ENCODE results near the gene COL26A1.
"Not testable (repeated sequence)": the region's sequence is repeated elsewhere in the genome, so short reads cannot be mapped to it uniquely, and the experiment has no call there.

Gene COL26A1

GRCh38 chr7:101433688-101434087, 71.0 kb downstream of the COL26A1 start:
- no peak overlapping the region for H3K4me3 ChIP-seq (ENCODE audit: low read length)
- DNase-seq (ENCODE audit: low read depth, low spot score), result no peak

- DNase-seq (ENCODE audit: low read depth, low spot score); H3K4me3 ChIP-seq (ENCODE audit: low read length): not testable (repeated sequence)
Measured at GRCh38 chr7:101434155-101434554, 71.5 kb downstream of the COL26A1 start.

GRCh38 chr7:101435461-101436220, 73.0 kb downstream of the COL26A1 start:
- H3K4me3 ChIP-seq (ENCODE audit: low read length), result no peak overlapping the region
- DNase-seq (ENCODE audit: low read depth, low spot score), result no peak

GRCh38 chr7:101436221-101436735, 73.6 kb downstream of the COL26A1 start:
- no peak for DNase-seq (ENCODE audit: low read depth, low spot score)

GRCh38 chr7:101436857-101437576, 74.3 kb downstream of the COL26A1 start:
- no peak for DNase-seq (ENCODE audit: low read depth, low spot score)
- H3K4me3 ChIP-seq (ENCODE audit: low read length), result no peak overlapping the region

More at GRCh38 chr7:101436221-101436735, 73.6 kb downstream of the COL26A1 start:
- no peak overlapping the region for H3K4me3 ChIP-seq (ENCODE audit: low read length)

GRCh38 chr7:101441890-101442289, 79.2 kb downstream of the COL26A1 start:
- no peak overlapping the region for H3K4me3 ChIP-seq (ENCODE audit: low read length)

GRCh38 chr7:101442426-101443070, 79.9 kb downstream of the COL26A1 start:
- H3K4me3 ChIP-seq (ENCODE audit: low read length), result no peak overlapping the region
- peak; percentile 64 for DNase-seq (ENCODE audit: low read depth, low spot score)

More at GRCh38 chr7:101441890-101442289, 79.2 kb downstream of the COL26A1 start:
- DNase-seq (ENCODE audit: low read depth, low spot score), result no peak

- no peak overlapping the region for H3K4me3 ChIP-seq (ENCODE audit: low read length)
- DNase-seq (ENCODE audit: low read depth, low spot score), result no peak
Measured at GRCh38 chr7:101450064-101450463, 87.4 kb downstream of the COL26A1 start.

- no peak overlapping the region for H3K4me3 ChIP-seq (ENCODE audit: low read length)
- no peak for DNase-seq (ENCODE audit: low read depth, low spot score)
Measured at GRCh38 chr7:101453617-101454016, 90.9 kb downstream of the COL26A1 start.

- no peak for DNase-seq (ENCODE audit: low read depth, low spot score)
- H3K4me3 ChIP-seq (ENCODE audit: low read length), result no peak overlapping the region
Measured at GRCh38 chr7:101457001-101457750, 94.5 kb downstream of the COL26A1 start.

- DNase-seq (ENCODE audit: low read depth, low spot score), result no peak
- no peak overlapping the region for H3K4me3 ChIP-seq (ENCODE audit: low read length)
Measured at GRCh38 chr7:101465131-101465530, 102.5 kb downstream of the COL26A1 start.

GRCh38 chr7:101465576-101466196, 103.0 kb downstream of the COL26A1 start:
- DNase-seq (ENCODE audit: low read depth, low spot score), result peak; percentile 47
- no peak overlapping the region for H3K4me3 ChIP-seq (ENCODE audit: low read length)

GRCh38 chr7:101466871-101467270, 104.2 kb downstream of the COL26A1 start:
- H3K4me3 ChIP-seq (ENCODE audit: low read length), result no peak overlapping the region
- no peak for DNase-seq (ENCODE audit: low read depth, low spot score)

GRCh38 chr7:101468546-101469275, 106.0 kb downstream of the COL26A1 start:
- peak; percentile 28 for DNase-seq (ENCODE audit: low read depth, low spot score)
- no peak overlapping the region for H3K4me3 ChIP-seq (ENCODE audit: low read length)

- no peak overlapping the region for H3K4me3 ChIP-seq (ENCODE audit: low read length)
- no peak for DNase-seq (ENCODE audit: low read depth, low spot score)
Measured at GRCh38 chr7:101470668-101471487, 108.2 kb downstream of the COL26A1 start.

- DNase-seq (ENCODE audit: low read depth, low spot score), result no peak
Measured at GRCh38 chr7:101474178-101474577, 111.5 kb downstream of the COL26A1 start.

GRCh38 chr7:101475691-101476090, 113.0 kb downstream of the COL26A1 start:
- not testable (repeated sequence) for DNase-seq (ENCODE audit: low read depth, low spot score); H3K4me3 ChIP-seq (ENCODE audit: low read length)

More at GRCh38 chr7:101474178-101474577, 111.5 kb downstream of the COL26A1 start:
- H3K4me3 ChIP-seq (ENCODE audit: low read length), result no peak overlapping the region

All from Jurkat, Clone E6-1 (cell line).